Smooth muscle cell (in vitro differentiated cells): ENCODE data around the gene SNAP29. TPM values are rescaled to one million over a fixed set of nuclear protein-coding genes. Genes with fewer than 3 reads are reported as not detected.
A peak's percentile ranks its signal among the peaks of the same experiment; 100 is the strongest.

ENCODE experiments used
- DNase-seq: peaks from one replicate; lab custom pipeline; 2025; ENCODE audit not compliant: unreplicated experiment; lab: John Stamatoyannopoulos, UW
- H2AFZ ChIP-seq: fragments of 200-600 bp; sonication (generic); 2 replicates; pipeline ENCODE4 v1.6.0; 2016; ENCODE audit warnings: antibody characterized with exemption, low read depth, mild to moderate bottlenecking
- H3F3A ChIP-seq: fragments of 200-600 bp; sonication (generic); 2 replicates; pipeline ENCODE4 v1.6.0; 2017; ENCODE audit warnings: antibody characterized with exemption, low read depth
- H3K27ac ChIP-seq: fragments of 200-600 bp; sonication (generic); 2 replicates; pipeline ENCODE4 v1.5.1; 2016; ENCODE audit warnings: low read depth, mild to moderate bottlenecking
- H3K27me3 ChIP-seq: fragments of 200-600 bp; sonication (generic); 2 replicates; pipeline ENCODE4 v1.6.1; 2016; ENCODE audit warnings: low read depth, mild to moderate bottlenecking
- H3K36me3 ChIP-seq: fragments of 200-600 bp; sonication (generic); 2 replicates; pipeline ENCODE4 v1.5.1; 2016; ENCODE audit warnings: low read depth
- H3K4me1 ChIP-seq: fragments of 200-600 bp; sonication (generic); 2 replicates; pipeline ENCODE4 v1.5.1; 2016; ENCODE audit warnings: low read depth
- H3K4me2 ChIP-seq: fragments of 200-600 bp; sonication (generic); 2 replicates; pipeline ENCODE4 v1.6.0; 2016; ENCODE audit warnings: mild to moderate bottlenecking
- H3K4me3 ChIP-seq: fragments of 200-600 bp; sonication (generic); 2 replicates; pipeline ENCODE4 v1.5.1; 2016; ENCODE audit warnings: mild to moderate bottlenecking
- H3K79me2 ChIP-seq: fragments of 200-600 bp; sonication (generic); 2 replicates; pipeline ENCODE4 v1.6.0; 2016; ENCODE audit warnings: low read depth, mild to moderate bottlenecking
- H3K9ac ChIP-seq: fragments of 200-600 bp; sonication (generic); 2 replicates; pipeline ENCODE4 v1.6.0; 2016; ENCODE audit warnings: low read depth
- H3K9me3 ChIP-seq: fragments of 200-600 bp; sonication (generic); replicated peaks from 2 replicates; pipeline ENCODE4 v1.5.1; 2016; ENCODE audit warnings: low read depth
- H4K20me1 ChIP-seq: fragments of 200-600 bp; sonication (generic); 2 replicates; pipeline ENCODE4 v1.6.0; 2016; ENCODE audit warnings: low read depth
- CTCF ChIP-seq: fragments of 200-600 bp; sonication (generic); IDR thresholded peaks from 2 replicates; pipeline ENCODE4 v1.5.1; 2017; ENCODE audit warnings: borderline replicate concordance, mild to moderate bottlenecking, antibody characterized with exemption; ENCODE audit not compliant: insufficient read depth, poor library complexity, severe bottlenecking
- WGBS: methylation state at CpG from one replicate; pipeline ENCODE4 v1.1.7; 2016; ENCODE audit warnings: low lambda C conversion rate; 5-methylcytosine and 5-hydroxymethylcytosine counted together
- polyA plus RNA-seq: library from polyadenylated mRNA; unstranded; fragments of >200 nt; fragmentation: Nextera tagmentation; extraction: Ambion mirVana; gene quantifications from 2 replicates; pipeline ENCODE4 v1.2.1, GENCODE V29; 2016
- total RNA-seq: library from RNA; depleted of rRNA; stranded (reverse); fragments of >200 nt; gene quantifications from 2 replicates; pipeline ENCODE4 v1.2.3, GENCODE V29; 2014

The SNAP29 gene
- total and polyA plus RNA-seq, 2 experiments from 2014 or later = 9.4 to 28.8 TPM

- no peak overlapping the region for H3K4me3 ChIP-seq
- no peak overlapping the region for H3K9ac ChIP-seq
- 97% methylated on average over 6 of the region's 6 CpGs for WGBS
- H3K9me3 ChIP-seq = no peaks in the 10 kb centered on the region
- no peak for DNase-seq
- H3K36me3 ChIP-seq = no peaks in the 10 kb centered on the region
- H2AFZ ChIP-seq = no peak overlapping the region
- H3F3A ChIP-seq = peaks cover 9% of the 10 kb centered on the region
- H3K4me2 ChIP-seq = no peak overlapping the region
- peaks cover 5% of the 10 kb centered on the region for H4K20me1 ChIP-seq
- no peak overlapping the region for H3K27ac ChIP-seq
- H3K27me3 ChIP-seq = no peaks in the 10 kb centered on the region
- no peak for TF ChIP-seq CTCF
- peaks cover 3% of the 10 kb centered on the region for H3K4me1 ChIP-seq
- H3K79me2 ChIP-seq = no peaks in the 10 kb centered on the region
Measured at GRCh38 chr22:20882855-20883254, 24.0 kb downstream of the SNAP29 start.

- H3K9me3 ChIP-seq = no peaks in the 10 kb centered on the region
- H3K4me2 ChIP-seq = no peak overlapping the region
- no peak overlapping the region for H3K9ac ChIP-seq
- no peak overlapping the region for H3K27ac ChIP-seq
- TF ChIP-seq CTCF = no peak
- no peaks in the 10 kb centered on the region for H3K27me3 ChIP-seq
- H2AFZ ChIP-seq = no peak overlapping the region
- peaks cover 9% of the 10 kb centered on the region for H3F3A ChIP-seq
- no peak overlapping the region for H3K4me3 ChIP-seq
- H3K36me3 ChIP-seq = no peaks in the 10 kb centered on the region
- peaks cover 3% of the 10 kb centered on the region for H3K4me1 ChIP-seq
- H4K20me1 ChIP-seq = peaks cover 5% of the 10 kb centered on the region
- 86% methylated on average over 4 of the region's 4 CpGs for WGBS
- H3K79me2 ChIP-seq = no peaks in the 10 kb centered on the region
- no peak for DNase-seq
Measured at GRCh38 chr22:20884454-20884853, 25.6 kb downstream of the SNAP29 start.

GRCh38 chr22:20885017-20885556 lies 26.3 kb downstream of the SNAP29 start:
- DNase-seq = no peak
- Histone ChIP-seq H3K79me2 (no peaks in the 10 kb centered on the region), H2AFZ (no peak overlapping the region)

More at GRCh38 chr22:20885017-20885556, 26.3 kb downstream of the SNAP29 start:
- H3K27ac ChIP-seq = peak overlapping the region; percentile 73
- H3K27me3 ChIP-seq = no peaks in the 10 kb centered on the region
- no peak overlapping the region for H3K4me3 ChIP-seq
- H3F3A ChIP-seq = peaks cover 9% of the 10 kb centered on the region
- H3K4me2 ChIP-seq = peak overlapping the region; percentile 68
- H3K36me3 ChIP-seq = no peaks in the 10 kb centered on the region
- 79% methylated on average over 8 of the region's 8 CpGs for WGBS
- H3K9me3 ChIP-seq = no peaks in the 10 kb centered on the region
- H4K20me1 ChIP-seq = peaks cover 5% of the 10 kb centered on the region
- no peak for TF ChIP-seq CTCF
- peaks cover 3% of the 10 kb centered on the region for H3K4me1 ChIP-seq
- H3K9ac ChIP-seq = no peak overlapping the region
